Right lobe of liver (tissue), 4 donors: ENCODE measurements around the gene SHF.

ENCODE experiments used
- POLR2A ChIP-seq: fragments of 450-650 bp; IDR thresholded peaks from one replicate; pipeline ENCODE4 v1.6.1; 2017; ENCODE audit warnings: antibody characterized with exemption, mild to moderate bottlenecking
- TF ChIP-seq, protein P1 (sequence below), 4 donors: fragments of 200-600 bp in 3 of 4; fragments of 450-650 bp in 1 of 4; IDR thresholded peaks; one replicate each; pipeline versions ENCODE4 v1.5.1 to v1.8.0; 2016 to 2022; ENCODE audit warnings: antibody characterized with exemption in 4 of 4, mild to moderate bottlenecking in 2 of 4
- donor health status: DM: no; HTN: no; CAD: no.
- donor health status: DM: no; HTN: no; CAD: no.
- donor health status: DM: no; HTN: yes; CAD: no.

DNA sequence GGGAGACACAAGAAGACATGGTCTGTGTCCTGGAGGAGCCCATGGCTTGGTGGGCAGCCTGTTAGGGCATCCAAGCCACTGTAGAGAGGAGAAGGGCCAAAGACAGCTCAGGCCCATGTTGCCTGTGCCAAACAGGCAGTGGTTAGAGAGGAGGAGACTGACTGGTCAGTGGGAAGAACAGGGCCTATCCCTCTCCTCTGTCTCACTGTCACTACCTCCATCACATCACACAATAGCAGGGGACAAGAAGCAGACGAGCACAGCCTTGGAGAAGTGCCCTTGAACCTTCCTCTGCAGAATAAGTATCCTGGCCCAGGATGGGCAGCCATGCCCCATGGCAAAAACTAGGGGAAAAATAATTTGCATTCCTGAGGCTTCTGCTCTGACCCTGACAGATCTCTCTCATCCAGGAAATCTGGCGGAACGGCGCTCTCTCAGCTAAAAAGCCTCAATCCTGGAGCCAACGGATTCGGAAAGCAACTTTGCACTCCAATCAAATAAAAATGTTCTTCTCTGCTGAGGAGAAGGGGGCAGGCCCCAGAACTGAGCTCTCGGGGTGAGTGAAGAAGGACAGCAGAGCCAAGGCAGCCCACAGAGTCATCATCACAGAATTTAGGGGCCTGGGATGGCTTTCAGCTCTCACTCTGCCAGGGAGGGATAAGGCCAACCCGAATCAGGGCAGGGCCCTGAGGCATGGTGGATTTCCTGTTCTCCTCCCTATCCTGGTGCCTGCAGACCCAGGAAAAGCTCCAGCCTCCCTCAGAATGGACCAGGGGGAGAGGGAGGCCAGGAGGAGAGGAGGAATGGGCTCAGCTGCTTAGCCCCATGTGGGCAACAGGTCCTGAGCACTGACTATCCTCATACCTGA is 1.6 kb downstream of the SHF start:
- no peak for TF ChIP-seq POLR2A
- TF ChIP-seq, protein P1, sequence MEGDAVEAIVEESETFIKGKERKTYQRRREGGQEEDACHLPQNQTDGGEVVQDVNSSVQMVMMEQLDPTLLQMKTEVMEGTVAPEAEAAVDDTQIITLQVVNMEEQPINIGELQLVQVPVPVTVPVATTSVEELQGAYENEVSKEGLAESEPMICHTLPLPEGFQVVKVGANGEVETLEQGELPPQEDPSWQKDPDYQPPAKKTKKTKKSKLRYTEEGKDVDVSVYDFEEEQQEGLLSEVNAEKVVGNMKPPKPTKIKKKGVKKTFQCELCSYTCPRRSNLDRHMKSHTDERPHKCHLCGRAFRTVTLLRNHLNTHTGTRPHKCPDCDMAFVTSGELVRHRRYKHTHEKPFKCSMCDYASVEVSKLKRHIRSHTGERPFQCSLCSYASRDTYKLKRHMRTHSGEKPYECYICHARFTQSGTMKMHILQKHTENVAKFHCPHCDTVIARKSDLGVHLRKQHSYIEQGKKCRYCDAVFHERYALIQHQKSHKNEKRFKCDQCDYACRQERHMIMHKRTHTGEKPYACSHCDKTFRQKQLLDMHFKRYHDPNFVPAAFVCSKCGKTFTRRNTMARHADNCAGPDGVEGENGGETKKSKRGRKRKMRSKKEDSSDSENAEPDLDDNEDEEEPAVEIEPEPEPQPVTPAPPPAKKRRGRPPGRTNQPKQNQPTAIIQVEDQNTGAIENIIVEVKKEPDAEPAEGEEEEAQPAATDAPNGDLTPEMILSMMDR (IDR thresholded peaks at IDR 0.05): no peak
